Hematopoietic multipotent progenitor cell treated with erythropoietin and hydrocortisone succinate and interleukin-3 and kit ligand, for 4 days (in vitro differentiated cells): ENCODE data around the gene CRTAP.
"Not testable (repeated sequence)": the region's sequence is repeated elsewhere in the genome, so short reads cannot be mapped to it uniquely, and the experiment has no call there.

Source experiments
- DNase-seq: peaks from one replicate; pipeline ENCODE4 v3.0.0-alpha.2; 2015

CRTAP gene

DNA sequence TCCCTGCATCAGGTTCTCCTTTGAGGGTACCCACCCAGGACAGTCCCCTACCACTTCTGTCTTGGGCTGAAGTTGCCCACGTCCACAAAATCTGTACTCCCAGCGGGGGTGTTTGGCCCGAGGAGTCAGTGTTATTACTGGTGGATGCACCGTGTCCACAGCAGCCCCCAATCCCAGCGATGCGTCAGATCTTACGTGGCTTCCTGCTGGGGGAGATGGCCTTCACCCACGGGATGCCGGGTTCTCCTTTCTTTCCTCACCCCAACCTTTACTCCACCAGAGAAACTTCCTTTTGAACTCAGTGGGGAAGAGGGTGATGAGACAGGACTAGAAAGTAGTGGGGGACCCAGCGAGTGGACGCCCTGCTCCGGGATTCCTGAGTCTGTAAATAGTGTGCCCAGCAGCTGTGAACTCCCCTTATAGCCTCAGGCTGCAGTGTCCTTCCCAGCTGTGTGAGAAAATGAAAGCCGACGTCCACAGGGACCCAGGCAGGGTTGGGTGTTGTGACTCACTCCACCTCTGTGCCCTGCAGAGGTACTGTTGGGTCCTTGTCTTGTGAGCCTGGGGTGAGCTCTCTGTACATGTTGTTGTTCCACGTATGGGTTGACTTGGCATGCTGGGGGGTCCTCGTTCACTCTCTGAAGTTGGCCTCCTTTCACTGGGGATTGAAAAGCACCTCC lies 31.5 kb downstream of the CRTAP start:
- no peak for DNase-seq

GRCh38 chr3:33145901-33146580 lies 32.2 kb downstream of the CRTAP start:
- DNase-seq, result no peak

DNA sequence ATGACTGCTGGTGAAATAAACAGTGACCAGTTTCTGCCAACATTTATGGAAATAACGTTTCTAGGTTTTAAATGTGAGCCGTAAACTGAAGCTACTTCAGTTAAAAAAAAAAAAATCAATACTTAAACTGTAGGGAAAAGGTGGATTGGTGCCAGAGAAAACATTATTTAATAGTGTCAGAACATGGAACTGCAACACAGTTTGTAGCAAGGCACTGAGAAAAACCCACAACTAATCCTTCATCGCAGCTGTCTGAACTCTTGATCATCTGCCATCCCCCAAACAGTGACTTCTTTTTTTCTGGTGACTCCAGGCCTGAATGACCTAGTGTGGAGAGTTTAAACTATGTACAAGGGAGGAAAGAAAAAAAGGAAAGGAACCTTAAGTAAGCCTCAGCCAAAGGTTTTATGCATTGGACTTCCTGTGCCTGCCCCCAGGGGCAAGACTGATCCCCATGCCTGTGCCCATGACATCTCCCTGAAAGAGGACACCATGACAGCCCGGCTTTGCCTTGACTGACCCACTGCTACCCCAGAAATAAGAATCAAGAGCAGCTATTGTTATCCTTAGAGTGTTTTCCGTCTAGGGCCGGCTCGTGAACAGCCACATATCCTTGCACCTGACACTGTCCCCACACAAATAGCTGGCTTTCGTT lies 33.1 kb downstream of the CRTAP start:
- peak; percentile 61 for DNase-seq

GRCh38 chr3:33149342-33149741 lies 35.5 kb downstream of the CRTAP start:
- peak; percentile 77 for DNase-seq

DNA sequence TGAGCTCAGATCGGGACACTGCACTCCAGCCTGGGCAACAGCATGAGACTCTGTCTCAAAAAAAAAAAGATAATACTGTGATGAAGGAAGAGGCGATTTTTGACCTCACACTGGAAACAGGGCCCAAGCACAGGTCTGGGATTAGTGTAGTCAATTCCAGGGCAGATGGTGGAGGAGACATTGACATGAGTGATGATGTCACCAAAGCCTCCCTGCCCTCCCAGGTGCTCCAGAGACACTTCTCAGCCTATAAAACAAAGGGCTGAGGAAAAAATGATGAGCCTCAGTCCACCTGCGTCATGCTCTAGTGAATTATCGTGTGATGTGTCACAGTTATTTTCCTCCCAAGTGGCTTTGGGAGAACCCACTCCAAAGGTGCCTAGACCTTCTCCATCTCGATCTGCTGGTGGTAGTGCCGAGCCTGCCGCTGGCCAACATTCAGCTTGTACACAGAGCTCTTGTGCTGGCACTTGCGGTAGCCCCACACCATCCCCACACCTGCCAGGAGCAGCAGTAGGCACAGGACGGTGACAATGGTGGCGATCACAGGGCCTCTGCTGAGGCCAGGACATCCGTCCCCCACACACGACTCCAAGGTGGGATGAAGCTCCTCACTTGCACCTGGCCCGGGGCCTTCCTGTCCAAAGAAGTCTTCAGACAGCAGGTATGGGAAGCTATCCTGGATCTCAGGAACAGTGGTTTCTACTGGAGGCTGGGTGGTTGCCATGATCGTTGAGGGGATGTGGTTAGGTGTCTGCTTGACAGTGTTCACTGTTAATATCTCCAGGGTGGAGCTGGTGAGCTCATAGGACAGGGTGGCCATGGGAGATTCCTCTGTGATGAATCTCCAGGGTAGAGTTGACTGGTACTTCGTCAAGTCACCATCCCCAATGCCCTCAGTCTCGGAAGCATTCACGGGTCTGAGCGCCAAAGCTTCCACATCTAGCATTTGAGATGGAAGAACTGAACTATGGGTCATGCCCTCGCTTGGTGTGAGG lies 38.8 kb downstream of the CRTAP start:
- DNase-seq, result no peak

- no peak for DNase-seq
Measured at GRCh38 chr3:33153782-33154181, 40.0 kb downstream of the CRTAP start.

DNA sequence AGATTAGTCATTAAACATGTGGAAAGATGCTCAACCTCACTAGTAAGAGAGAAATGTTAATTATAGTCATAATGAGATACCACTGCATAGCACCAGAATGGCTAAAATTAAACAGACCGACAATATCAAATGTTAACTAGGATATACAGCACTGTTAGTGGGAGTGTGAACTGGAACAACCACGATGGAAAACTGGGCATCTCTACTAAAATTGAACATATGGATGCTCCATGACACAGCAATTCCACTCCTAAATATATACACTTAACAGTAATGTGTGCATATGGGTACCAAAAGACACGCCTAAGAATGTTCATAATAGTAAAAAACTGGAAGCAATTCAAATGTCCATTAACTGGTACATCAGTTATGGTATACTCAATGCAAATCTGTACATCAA lies 41.5 kb downstream of the CRTAP start:
- no peak for DNase-seq

- no peak for DNase-seq
Measured at GRCh38 chr3:33159234-33159633, 45.4 kb downstream of the CRTAP start.

GRCh38 chr3:33159981-33160380 lies 46.2 kb downstream of the CRTAP start:
- DNase-seq, result no peak

DNA sequence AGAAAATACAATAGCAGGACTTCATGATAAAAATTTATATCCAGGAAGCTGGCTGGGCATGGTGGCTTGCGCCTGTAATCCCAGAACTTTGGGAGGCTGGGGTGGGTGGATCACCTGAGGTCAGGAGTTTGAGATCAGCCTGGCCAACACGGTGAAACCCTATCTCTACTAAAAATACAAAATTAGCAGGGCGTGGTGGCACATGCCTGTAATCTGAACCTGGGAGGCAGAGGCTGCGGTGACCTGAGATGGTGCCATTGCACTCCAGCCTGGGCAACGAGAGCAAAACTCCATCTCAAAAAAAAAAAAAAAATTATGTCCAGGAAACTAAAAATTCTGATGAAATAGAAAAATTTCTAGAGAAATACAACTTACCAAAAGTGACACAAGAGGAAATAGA lies 48.8 kb downstream of the CRTAP start:
- DNase-seq, result not testable (repeated sequence)

DNA sequence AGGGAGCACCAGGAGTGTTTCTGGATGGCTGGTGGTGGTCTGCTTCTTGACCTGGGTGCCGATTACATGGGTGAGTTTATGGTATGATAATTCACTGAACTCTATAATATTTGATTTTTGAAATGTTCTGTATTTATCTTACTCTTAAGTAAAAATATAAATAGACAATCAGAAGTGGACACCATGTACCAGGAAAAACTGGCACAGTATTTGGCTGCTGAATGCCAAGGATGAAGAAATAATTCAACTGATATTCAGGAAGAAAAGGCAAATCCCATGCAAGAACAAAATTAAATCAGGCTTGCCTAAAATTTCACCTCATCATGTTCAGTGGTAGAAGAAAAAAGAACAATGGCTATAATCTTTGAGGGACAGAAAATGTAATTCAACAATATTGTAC lies 51.6 kb downstream of the CRTAP start:
- DNase-seq, result no peak

GRCh38 chr3:33166095-33166494 lies 52.3 kb downstream of the CRTAP start:
- no peak for DNase-seq

- no peak for DNase-seq
Measured at GRCh38 chr3:33167284-33167683, 53.5 kb downstream of the CRTAP start.

- DNase-seq, result no peak
Measured at GRCh38 chr3:33167716-33168336, 54.0 kb downstream of the CRTAP start.

DNA sequence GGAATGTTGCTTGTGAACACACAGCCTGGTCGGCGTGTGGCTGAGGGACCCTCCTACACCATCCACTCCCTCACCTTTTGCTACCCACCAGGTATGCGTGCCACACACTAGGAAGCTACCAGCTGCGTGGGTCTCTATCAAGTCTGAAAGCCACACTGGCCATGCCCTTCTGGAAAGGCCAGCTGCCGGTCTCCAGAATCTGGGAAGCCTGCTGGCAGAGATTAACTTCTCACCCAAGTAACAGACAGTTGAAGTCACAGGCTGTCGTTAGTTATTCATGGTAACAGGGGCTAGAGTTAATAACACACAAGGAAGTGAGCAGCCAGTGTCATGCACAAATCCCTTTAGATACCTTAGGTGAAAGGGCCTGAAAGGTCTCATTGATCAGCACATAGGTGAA lies 56.7 kb downstream of the CRTAP start:
- DNase-seq, result no peak

DNA sequence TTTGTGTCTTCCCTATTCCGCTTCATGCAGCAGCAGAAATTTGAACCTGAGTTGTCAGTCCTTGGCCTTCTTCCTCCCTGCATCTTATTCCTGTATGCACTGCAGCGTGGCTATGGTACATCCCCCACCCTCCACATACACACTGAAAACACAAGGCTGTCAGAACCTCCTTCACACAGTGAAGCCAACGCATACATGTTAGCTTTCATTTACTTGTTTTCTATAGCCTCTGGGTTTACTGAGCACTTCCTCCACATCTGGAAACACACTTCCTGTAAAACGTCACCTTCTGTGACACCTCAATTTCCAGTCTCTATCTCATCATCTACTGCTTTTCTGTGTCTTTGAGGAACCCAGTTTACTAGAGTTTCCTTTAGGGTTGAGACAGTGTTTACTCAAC lies 57.8 kb downstream of the CRTAP start:
- DNase-seq, result peak; percentile 17

DNA sequence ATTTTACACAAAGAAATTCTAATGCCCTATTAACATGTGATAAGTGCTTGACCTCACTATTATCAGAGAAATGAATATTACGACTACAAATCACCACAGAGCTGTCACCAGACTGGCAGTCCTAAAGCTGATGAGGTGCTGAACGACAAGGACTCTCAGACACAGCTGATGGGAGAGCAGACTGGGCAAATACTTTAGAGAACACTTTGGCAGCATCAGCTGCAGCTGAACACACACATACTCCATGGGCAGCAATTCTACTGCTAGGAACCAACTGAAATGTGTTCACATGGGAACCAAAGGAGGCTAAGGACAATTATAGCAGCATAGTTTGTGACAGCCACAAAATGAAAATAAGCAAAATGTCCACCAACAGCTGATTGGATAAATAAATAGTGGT lies 59.3 kb downstream of the CRTAP start:
- DNase-seq, result no peak

GRCh38 chr3:33173672-33174071 lies 59.9 kb downstream of the CRTAP start:
- DNase-seq, result no peak

GRCh38 chr3:33174095-33174494 lies 60.3 kb downstream of the CRTAP start:
- no peak for DNase-seq

GRCh38 chr3:33174711-33175414 lies 61.0 kb downstream of the CRTAP start:
- DNase-seq, result no peak

- no peak for DNase-seq
Measured at GRCh38 chr3:33179132-33179531, 65.3 kb downstream of the CRTAP start.

- DNase-seq, result no peak
Measured at GRCh38 chr3:33181229-33181628, 67.4 kb downstream of the CRTAP start.
